Astrocyte (in vitro differentiated cells and primary cell): ENCODE measurements around the gene TP53. TPM values are rescaled to one million over a fixed set of nuclear protein-coding genes. Genes with fewer than 3 reads are reported as not detected.

Experiments
- DNase-seq: peaks from one replicate; pipeline ENCODE4 v3.0.0-alpha.2; 2010; ENCODE audit warnings: low read depth
- FAIRE-seq: peaks from 2 replicates; lab custom pipeline; 2011; peaks lifted over from hg19 to GRCh38; lab: Jason Lieb, UNC
- H2AFZ ChIP-seq: 2 replicates; pipeline ENCODE4 v1.6.0; 2012; ENCODE audit warnings: low read depth, low read length, inconsistent platforms
- H3K27ac ChIP-seq: 2 replicates; pipeline ENCODE4 v1.5.1; 2011; ENCODE audit warnings: low read depth, low read length, inconsistent platforms
- H3K27me3 ChIP-seq: 2 replicates; pipeline ENCODE4 v1.6.0; 2011; ENCODE audit warnings: low read length, inconsistent platforms; ENCODE audit not compliant: insufficient read depth
- H3K36me3 ChIP-seq: 2 replicates; pipeline ENCODE4 v1.5.1; 2011; ENCODE audit warnings: low read length, inconsistent platforms; ENCODE audit not compliant: insufficient read depth
- H3K4me1 ChIP-seq: 2 replicates; pipeline ENCODE4 v1.5.1; 2011; ENCODE audit warnings: low read length, inconsistent platforms; ENCODE audit not compliant: insufficient read depth
- H3K4me2 ChIP-seq: 2 replicates; pipeline ENCODE4 v1.6.0; 2012; ENCODE audit warnings: low read length, inconsistent platforms
- H3K4me3 ChIP-seq: 2 replicates; pipeline ENCODE4 v1.5.1; 2011; ENCODE audit warnings: low read depth, mild to moderate bottlenecking, low read length, inconsistent platforms; ENCODE audit not compliant: insufficient read depth
- H3K79me2 ChIP-seq: 2 replicates; pipeline ENCODE4 v1.6.0; 2012; ENCODE audit warnings: mild to moderate bottlenecking, low read length, inconsistent platforms; ENCODE audit not compliant: insufficient read depth
- H3K9ac ChIP-seq: 2 replicates; pipeline ENCODE4 v1.6.0; 2012; ENCODE audit warnings: mild to moderate bottlenecking, low read length, inconsistent platforms
- H3K9me3 ChIP-seq: 2 replicates; pipeline ENCODE4 v1.5.1; 2012; ENCODE audit warnings: low read depth, mild to moderate bottlenecking, low read length, inconsistent platforms; ENCODE audit not compliant: insufficient read depth
- H4K20me1 ChIP-seq: 2 replicates; pipeline ENCODE4 v1.6.0; 2012; ENCODE audit warnings: low read length, inconsistent platforms; ENCODE audit not compliant: insufficient read depth
- H3K27ac Mint-ChIP-seq: one replicate; pipeline ENCODE4 v1.8.0; 2021; ENCODE audit warnings: mild to moderate bottlenecking, mixed read lengths; ENCODE audit not compliant: unreplicated experiment
- H3K27me3 Mint-ChIP-seq: one replicate; pipeline ENCODE4 v1.8.0; 2021; ENCODE audit warnings: low read depth, mixed read lengths; ENCODE audit not compliant: unreplicated experiment
- H3K36me3 Mint-ChIP-seq: one replicate; pipeline ENCODE4 v1.8.0; 2021; ENCODE audit warnings: low read depth, mixed read lengths; ENCODE audit not compliant: unreplicated experiment
- H3K4me1 Mint-ChIP-seq: one replicate; pipeline ENCODE4 v1.8.0; 2021; ENCODE audit warnings: low read depth, mixed read lengths; ENCODE audit not compliant: unreplicated experiment
- H3K4me3 Mint-ChIP-seq: one replicate; pipeline ENCODE4 v1.8.0; 2021; ENCODE audit warnings: mild to moderate bottlenecking, moderate library complexity, mixed read lengths; ENCODE audit not compliant: unreplicated experiment
- H3K9me3 Mint-ChIP-seq: one replicate; pipeline ENCODE4 v1.8.0; 2021; ENCODE audit warnings: mild to moderate bottlenecking, mixed read lengths; ENCODE audit not compliant: unreplicated experiment
- CTCF ChIP-seq: IDR thresholded peaks from 2 replicates; pipeline ENCODE4 v1.5.1; 2011; ENCODE audit warnings: low read depth, mild to moderate bottlenecking, inconsistent platforms, low read length, moderate library complexity; ENCODE audit not compliant: insufficient read depth
- EZH2 ChIP-seq: IDR thresholded peaks from 2 replicates; pipeline ENCODE4 v1.6.1; 2012; ENCODE audit warnings: mild to moderate bottlenecking, low read length, inconsistent platforms; ENCODE audit not compliant: insufficient read depth
- total RNA-seq: library from RNA; stranded (reverse); gene quantifications from 2 replicates; pipeline ENCODE4 v1.2.1, GENCODE V29; 2021

TP53 gene
- total RNA-seq, 1 donor from 2014 or later: 94.4 TPM

DNA sequence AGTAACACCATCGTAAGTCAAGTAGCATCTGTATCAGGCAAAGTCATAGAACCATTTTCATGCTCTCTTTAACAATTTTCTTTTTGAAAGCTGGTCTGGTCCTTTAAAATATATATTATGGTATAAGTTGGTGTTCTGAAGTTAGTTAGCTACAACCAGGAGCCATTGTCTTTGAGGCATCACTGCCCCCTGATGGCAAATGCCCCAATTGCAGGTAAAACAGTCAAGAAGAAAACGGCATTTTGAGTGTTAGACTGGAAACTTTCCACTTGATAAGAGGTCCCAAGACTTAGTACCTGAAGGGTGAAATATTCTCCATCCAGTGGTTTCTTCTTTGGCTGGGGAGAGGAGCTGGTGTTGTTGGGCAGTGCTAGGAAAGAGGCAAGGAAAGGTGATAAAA, 14.1 kb downstream of the TP53 start:
- Histone ChIP-seq H3K79me2 (peaks cover 8% of the 10 kb centered on the region), H3K36me3 (peaks cover 28% of the 10 kb centered on the region), H4K20me1 (peaks cover 8% of the 10 kb centered on the region), H3K4me3 (no peak overlapping the region), H3K27ac (no peak overlapping the region), H3K4me2 (no peak overlapping the region), H2AFZ (no peak overlapping the region), H3K9ac (no peak overlapping the region), H3K27me3 (no peaks in the 10 kb centered on the region), H3K4me1 (peaks cover 5% of the 10 kb centered on the region), H3K9me3 (peaks cover 8% of the 10 kb centered on the region)
- Mint-ChIP-seq H3K4me1 (peaks cover 19% of the 10 kb centered on the region), H3K27me3 (no peaks in the 10 kb centered on the region), H3K27ac (no peak overlapping the region), H3K9me3 (peaks cover 3% of the 10 kb centered on the region), H3K36me3 (peaks cover 33% of the 10 kb centered on the region), H3K4me3 (no peak overlapping the region)
- no peak for FAIRE-seq
- DNase-seq: no peak
- TF ChIP-seq CTCF (peak; percentile 21), EZH2 (no peak)

GRCh38 chr17:7668482-7668881, 18.8 kb downstream of the TP53 start:
- no peak for FAIRE-seq
- H3K4me1 Mint-ChIP-seq: no peaks in the 10 kb centered on the region
- TF ChIP-seq EZH2 (no peak), CTCF (no peak)

GRCh38 chr17:7667656-7668406, 19.5 kb downstream of the TP53 start:
- Mint-ChIP-seq H3K27ac (no peak overlapping the region), H3K27me3 (no peaks in the 10 kb centered on the region), H3K36me3 (peaks cover 15% of the 10 kb centered on the region), H3K4me1 (no peaks in the 10 kb centered on the region), H3K9me3 (no peaks in the 10 kb centered on the region), H3K4me3 (no peak overlapping the region)
- FAIRE-seq (no peak), DNase-seq (no peak)
- H3K27me3 ChIP-seq: no peaks in the 10 kb centered on the region
- no peaks in the 10 kb centered on the region for H3K9me3 ChIP-seq
- no peaks in the 10 kb centered on the region for H3K4me1 ChIP-seq
- H4K20me1 ChIP-seq: no peaks in the 10 kb centered on the region
- H3K79me2 ChIP-seq: no peaks in the 10 kb centered on the region
- no peak overlapping the region for H3K4me2 ChIP-seq
- H3K9ac ChIP-seq: no peak overlapping the region
- peaks cover 13% of the 10 kb centered on the region for H3K36me3 ChIP-seq
- TF ChIP-seq EZH2 (no peak), CTCF (no peak)
- no peak overlapping the region for H3K4me3 ChIP-seq
- no peak overlapping the region for H3K27ac ChIP-seq
- no peak overlapping the region for H2AFZ ChIP-seq

More at GRCh38 chr17:7668482-7668881, 18.8 kb downstream of the TP53 start:
- Histone ChIP-seq H3K36me3 (peaks cover 19% of the 10 kb centered on the region), H3K9ac (no peak overlapping the region), H3K4me3 (no peak overlapping the region), H3K4me1 (no peaks in the 10 kb centered on the region), H2AFZ (no peak overlapping the region), H3K4me2 (no peak overlapping the region), H3K27ac (no peak overlapping the region), H4K20me1 (no peaks in the 10 kb centered on the region), H3K79me2 (no peaks in the 10 kb centered on the region), H3K9me3 (peaks cover 2% of the 10 kb centered on the region), H3K27me3 (no peaks in the 10 kb centered on the region)
- no peak for DNase-seq
- H3K36me3 Mint-ChIP-seq: peaks cover 20% of the 10 kb centered on the region
- H3K4me3 Mint-ChIP-seq: no peak overlapping the region
- H3K27me3 Mint-ChIP-seq: no peaks in the 10 kb centered on the region
- H3K9me3 Mint-ChIP-seq: no peaks in the 10 kb centered on the region
- H3K27ac Mint-ChIP-seq: no peak overlapping the region
